PFSK-1 (cell line): ENCODE data around the gene STAT4.

Experiments
- FOXP2 ChIP-seq: optimal IDR thresholded peaks from 2 replicates; pipeline ENCODE3; 2011; ENCODE audit warnings: borderline replicate concordance, control low read depth, inconsistent platforms; ENCODE audit not compliant: insufficient read depth; ENCODE audit errors: extremely low read length, extremely low read depth
- POLR2AphosphoS5 ChIP-seq: IDR thresholded peaks from 2 replicates; pipeline ENCODE4 v1.6.1; 2012; ENCODE audit warnings: low read depth, mild to moderate bottlenecking, control low read depth, low read length, moderate library complexity
- SIN3A ChIP-seq: IDR thresholded peaks from 2 replicates; pipeline ENCODE4 v1.6.1; 2012; ENCODE audit warnings: mild to moderate bottlenecking, low read length, moderate library complexity, borderline replicate concordance; ENCODE audit not compliant: insufficient read depth
- TAF1 ChIP-seq: IDR thresholded peaks from 2 replicates; pipeline ENCODE4 v1.6.1; 2012; ENCODE audit warnings: low read length, control low read depth, borderline replicate concordance; ENCODE audit not compliant: insufficient read depth
- TF ChIP-seq, protein P1 (sequence below), 2 experiments: IDR thresholded peaks; 2 replicates each; pipeline versions ENCODE4 v1.6.1 to v1.8.0; 2011 to 2012; ENCODE audit warnings: low read depth in 2 of 2, low read length in 2 of 2, control low read depth in 1 of 2, inconsistent platforms in 1 of 2, mild to moderate bottlenecking in 1 of 2, moderate library complexity in 1 of 2; ENCODE audit not compliant: insufficient read depth in 1 of 2

Gene STAT4

DNA sequence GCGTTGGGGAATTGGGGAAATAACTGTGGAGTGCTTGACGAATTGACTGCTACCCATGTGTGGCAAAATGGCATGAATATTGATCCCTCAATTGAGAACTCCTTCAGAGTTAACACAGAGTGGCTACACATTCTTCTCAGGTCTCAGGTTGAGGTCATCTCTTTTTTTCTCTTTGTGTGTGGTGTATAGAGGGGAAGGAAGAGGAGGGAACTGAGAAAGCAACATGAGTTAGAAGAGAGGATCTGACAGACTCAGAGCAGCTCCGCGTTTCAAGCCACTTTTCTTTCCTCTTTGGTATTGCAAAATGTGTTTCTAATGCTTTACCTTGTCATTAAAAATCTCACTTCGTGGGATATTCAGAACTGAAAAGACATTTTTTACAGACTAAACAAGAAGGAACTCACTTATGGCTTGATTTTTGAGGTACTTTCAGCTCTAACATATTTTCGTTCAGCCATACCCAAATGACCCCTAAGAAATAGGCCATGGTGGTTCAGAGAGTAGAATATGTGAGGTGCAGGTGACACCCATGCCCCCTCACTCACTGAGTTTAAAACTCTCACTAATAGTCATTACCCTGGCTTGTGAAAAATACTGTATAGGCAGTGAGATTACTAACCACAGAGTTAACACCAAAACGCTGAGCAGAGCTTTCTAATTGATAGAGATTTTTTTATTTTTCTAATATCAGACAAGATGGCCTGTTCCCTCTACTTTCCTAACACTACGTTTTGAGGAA is 22.5 kb downstream of the STAT4 start:
- TF ChIP-seq, protein P1, sequence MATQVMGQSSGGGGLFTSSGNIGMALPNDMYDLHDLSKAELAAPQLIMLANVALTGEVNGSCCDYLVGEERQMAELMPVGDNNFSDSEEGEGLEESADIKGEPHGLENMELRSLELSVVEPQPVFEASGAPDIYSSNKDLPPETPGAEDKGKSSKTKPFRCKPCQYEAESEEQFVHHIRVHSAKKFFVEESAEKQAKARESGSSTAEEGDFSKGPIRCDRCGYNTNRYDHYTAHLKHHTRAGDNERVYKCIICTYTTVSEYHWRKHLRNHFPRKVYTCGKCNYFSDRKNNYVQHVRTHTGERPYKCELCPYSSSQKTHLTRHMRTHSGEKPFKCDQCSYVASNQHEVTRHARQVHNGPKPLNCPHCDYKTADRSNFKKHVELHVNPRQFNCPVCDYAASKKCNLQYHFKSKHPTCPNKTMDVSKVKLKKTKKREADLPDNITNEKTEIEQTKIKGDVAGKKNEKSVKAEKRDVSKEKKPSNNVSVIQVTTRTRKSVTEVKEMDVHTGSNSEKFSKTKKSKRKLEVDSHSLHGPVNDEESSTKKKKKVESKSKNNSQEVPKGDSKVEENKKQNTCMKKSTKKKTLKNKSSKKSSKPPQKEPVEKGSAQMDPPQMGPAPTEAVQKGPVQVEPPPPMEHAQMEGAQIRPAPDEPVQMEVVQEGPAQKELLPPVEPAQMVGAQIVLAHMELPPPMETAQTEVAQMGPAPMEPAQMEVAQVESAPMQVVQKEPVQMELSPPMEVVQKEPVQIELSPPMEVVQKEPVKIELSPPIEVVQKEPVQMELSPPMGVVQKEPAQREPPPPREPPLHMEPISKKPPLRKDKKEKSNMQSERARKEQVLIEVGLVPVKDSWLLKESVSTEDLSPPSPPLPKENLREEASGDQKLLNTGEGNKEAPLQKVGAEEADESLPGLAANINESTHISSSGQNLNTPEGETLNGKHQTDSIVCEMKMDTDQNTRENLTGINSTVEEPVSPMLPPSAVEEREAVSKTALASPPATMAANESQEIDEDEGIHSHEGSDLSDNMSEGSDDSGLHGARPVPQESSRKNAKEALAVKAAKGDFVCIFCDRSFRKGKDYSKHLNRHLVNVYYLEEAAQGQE (IDR thresholded peaks at IDR 0.05; ENCODE audit: insufficient read depth in 1 of 2, low read depth in 2 of 2, low read length in 2 of 2), result no peak
- no peak for TF ChIP-seq POLR2AphosphoS5
- TF ChIP-seq FOXP2, result no peak
- no peak for TF ChIP-seq SIN3A
- TF ChIP-seq TAF1, result no peak

DNA sequence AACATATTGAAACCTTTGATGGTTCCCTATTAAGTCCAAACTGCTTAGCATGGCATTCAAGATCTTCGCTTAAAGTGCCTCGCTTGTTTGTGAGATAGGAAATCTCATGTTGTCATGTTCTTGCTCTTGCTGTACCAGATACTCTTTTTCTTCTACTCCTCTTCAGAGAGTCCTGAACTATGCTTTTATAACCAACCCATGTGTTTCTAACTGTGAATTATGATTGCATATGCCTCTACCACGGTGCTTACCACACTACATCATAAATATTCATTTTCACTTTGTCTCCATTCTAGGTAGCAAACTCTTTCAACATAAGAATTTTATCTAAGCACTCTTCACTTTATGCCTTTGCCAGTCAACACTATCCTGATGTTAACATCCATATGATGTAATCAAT is 23.6 kb downstream of the STAT4 start:
- TF ChIP-seq, protein P1 (IDR thresholded peaks at IDR 0.05; ENCODE audit: insufficient read depth in 1 of 2, low read depth in 2 of 2, low read length in 2 of 2), result no peak
- no peak for TF ChIP-seq SIN3A

DNA sequence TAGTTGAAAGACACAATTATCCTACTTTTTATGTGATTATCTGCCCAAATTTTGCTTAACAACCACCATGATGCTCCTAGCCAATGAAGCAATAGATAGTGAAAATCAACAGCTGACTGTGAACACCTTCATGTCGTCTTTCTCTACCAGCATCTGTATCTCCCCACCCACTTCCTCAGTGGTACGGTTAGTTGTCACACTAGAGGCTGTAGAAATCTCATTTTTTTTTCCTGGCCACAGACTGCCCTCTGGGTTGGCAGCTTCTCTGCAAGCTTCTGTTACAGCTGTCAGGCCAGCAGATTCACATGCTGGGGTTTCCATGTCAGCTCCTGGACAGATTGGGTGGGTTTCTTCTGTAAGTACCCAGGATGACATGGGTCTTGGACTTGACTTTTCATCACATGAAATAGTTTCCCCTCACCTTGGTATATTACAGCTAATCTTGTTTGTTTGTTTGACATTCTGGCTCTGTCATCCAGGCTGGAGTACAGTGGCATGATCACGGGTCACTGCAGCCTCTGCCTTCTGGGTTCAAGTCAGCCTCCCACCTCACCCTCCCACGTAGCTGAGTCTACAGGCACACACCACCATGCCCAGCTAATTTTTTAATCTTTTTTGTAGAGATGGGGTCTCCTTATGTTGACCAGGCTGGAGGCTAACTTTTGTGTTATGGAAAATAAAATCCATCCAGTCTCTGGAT is 24.3 kb downstream of the STAT4 start:
- TF ChIP-seq POLR2AphosphoS5, result no peak
- TF ChIP-seq, protein P1 (IDR thresholded peaks at IDR 0.05; ENCODE audit: insufficient read depth in 1 of 2, low read depth in 2 of 2, low read length in 2 of 2), result no peak
- no peak for TF ChIP-seq SIN3A
- TF ChIP-seq TAF1, result no peak
- no peak for TF ChIP-seq FOXP2

DNA sequence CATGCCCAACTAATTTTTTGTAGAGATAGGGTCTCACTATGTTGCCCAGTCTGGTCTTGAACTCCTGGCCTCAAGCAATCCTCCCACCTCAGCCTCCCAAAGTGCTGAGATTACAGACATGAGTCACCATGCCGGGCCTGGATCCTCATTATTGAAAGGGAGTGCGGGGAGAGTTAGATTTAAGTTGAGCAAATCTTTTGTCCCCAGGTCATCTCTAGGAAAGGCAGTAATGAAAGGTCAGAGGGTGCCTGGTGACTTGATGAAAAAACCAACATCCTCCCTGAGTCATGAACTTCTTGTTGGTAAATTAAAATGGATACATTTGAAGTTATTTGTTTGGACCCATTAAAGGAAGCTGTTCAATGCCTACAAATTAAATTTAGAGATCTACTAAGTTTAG is 25.1 kb downstream of the STAT4 start:
- TF ChIP-seq FOXP2 (no peak), TAF1 (no peak), POLR2AphosphoS5 (no peak), SIN3A (no peak)
- TF ChIP-seq, protein P1 (IDR thresholded peaks at IDR 0.05; ENCODE audit: insufficient read depth in 1 of 2, low read depth in 2 of 2, low read length in 2 of 2), result no peak
